IMR-90 (cell line): ENCODE data around the gene PLB1. TPM values are rescaled to one million over a fixed set of nuclear protein-coding genes. Genes with fewer than 3 reads are reported as not detected.
A peak's percentile ranks its signal among the peaks of the same experiment; 100 is the strongest.

ENCODE experiments used
- ATAC-seq: fragments of 200-7000 bp; cut with Tn5 transposase; 2 replicates; pipeline ENCODE4 v1.9.1; 2020; ENCODE audit warnings: low read depth, mild to moderate bottlenecking, moderate library complexity
- BruUV-seq: library from RNA; stranded (reverse); fragments of 400-500 nt; replicated peaks from 2 replicates; lab custom pipeline; 2021; lab: Mats Ljungman, UMichigan
- CTCF ChIA-PET: fragments of 300-600 bp; formaldehyde crosslinking; extraction: SDS; loops from one replicate; lab custom pipeline; 2021; ENCODE audit warnings: antibody characterized with exemption; lab: Yijun Ruan, JAX
- POLR2A ChIA-PET: fragments of 300-600 bp; sonication (Branson Sonifier 250); formaldehyde crosslinking; loops from one replicate; lab custom pipeline; 2022; ENCODE audit warnings: antibody characterized with exemption; ENCODE audit not compliant: unreplicated experiment; lab: Charles Lee
- DNase-seq: peaks from one replicate; pipeline ENCODE4 v3.0.0; 2013
- H2AFZ ChIP-seq: replicated peaks from 2 replicates; pipeline ENCODE3; 2013; ENCODE audit warnings: low read length, mild to moderate bottlenecking; ENCODE audit not compliant: poor library complexity
- H2AK5ac ChIP-seq: 2 replicates; pipeline ENCODE4 v1.6.1; 2013; ENCODE audit warnings: low read depth, low read length, inconsistent platforms
- H2AK9ac ChIP-seq: replicated peaks from 2 replicates; pipeline ENCODE3; 2013; ENCODE audit warnings: mild to moderate bottlenecking, low read depth, low read length, moderate library complexity; ENCODE audit not compliant: poor library complexity
- H2BK120ac ChIP-seq: 2 replicates; pipeline ENCODE4 v1.6.1; 2013; ENCODE audit warnings: low read depth, low read length, inconsistent platforms
- H2BK15ac ChIP-seq: 3 replicates; pipeline ENCODE4 v1.6.1; 2013; ENCODE audit warnings: low read depth, low read length, inconsistent platforms
- H2BK20ac ChIP-seq: 2 replicates; pipeline ENCODE4 v1.6.1; 2013; ENCODE audit warnings: low read depth, mild to moderate bottlenecking, inconsistent platforms, low read length, moderate library complexity
- H2BK5ac ChIP-seq: 2 replicates; pipeline ENCODE4 v1.6.1; 2013; ENCODE audit warnings: mild to moderate bottlenecking, low read depth, low read length, inconsistent platforms; ENCODE audit not compliant: poor library complexity, severe bottlenecking
- H3K14ac ChIP-seq: replicated peaks from 2 replicates; pipeline ENCODE4 v1.6.1; 2013; ENCODE audit warnings: low read depth, low read length, inconsistent platforms
- H3K18ac ChIP-seq: 2 replicates; pipeline ENCODE4 v1.6.1; 2013; ENCODE audit warnings: low read depth, low read length, control low read depth
- H3K23ac ChIP-seq: 2 replicates; pipeline ENCODE4 v1.6.1; 2013; ENCODE audit warnings: low read depth, low read length, inconsistent platforms
- H3K27ac ChIP-seq: 2 replicates; pipeline ENCODE4 v1.5.1; 2013; ENCODE audit warnings: mild to moderate bottlenecking, control low read depth, low read length; ENCODE audit not compliant: insufficient read depth
- H3K27me3 ChIP-seq: 2 replicates; pipeline ENCODE4 v1.6.1; 2013; ENCODE audit warnings: low read length; ENCODE audit not compliant: control insufficient read depth, insufficient read depth
- H3K36me3 ChIP-seq: 2 replicates; pipeline ENCODE4 v1.6.1; 2013; ENCODE audit warnings: low read length, mixed read lengths; ENCODE audit not compliant: control insufficient read depth, insufficient read depth
- H3K4ac ChIP-seq: 2 replicates; pipeline ENCODE4 v1.6.1; 2013; ENCODE audit warnings: low read depth, low read length, inconsistent platforms
- H3K4me1 ChIP-seq: 2 replicates; pipeline ENCODE4 v1.6.1; 2013; ENCODE audit warnings: low read length, mixed read lengths; ENCODE audit not compliant: control insufficient read depth, insufficient read depth
- H3K4me2 ChIP-seq: 2 replicates; pipeline ENCODE4 v1.6.1; 2013; ENCODE audit warnings: low read depth, mild to moderate bottlenecking, control low read depth, low read length, moderate library complexity
- H3K4me3 ChIP-seq: 2 replicates; pipeline ENCODE4 v1.5.1; 2013; ENCODE audit warnings: low read depth, mild to moderate bottlenecking, control low read depth, low read length, moderate library complexity; ENCODE audit not compliant: insufficient read depth
- H3K56ac ChIP-seq: 2 replicates; pipeline ENCODE4 v1.6.1; 2013; ENCODE audit warnings: low read length, inconsistent platforms; ENCODE audit not compliant: insufficient read depth; ENCODE audit errors: extremely low read depth
- H3K79me1 ChIP-seq, 2 experiments: 2 replicates each; pipeline ENCODE4 v1.6.1; 2013; ENCODE audit warnings: low read length in 2 of 2, inconsistent platforms in 1 of 2, low read depth in 1 of 2
- H3K9ac ChIP-seq: 2 replicates; pipeline ENCODE4 v1.6.1; 2013; ENCODE audit warnings: low read depth, low read length, control low read depth
- H3K9me1 ChIP-seq: 2 replicates; pipeline ENCODE4 v1.6.1; 2013; ENCODE audit warnings: low read length, inconsistent platforms; ENCODE audit not compliant: insufficient read depth
- H3K9me3 ChIP-seq: 2 replicates; pipeline ENCODE4 v1.6.1; 2013; ENCODE audit warnings: low read length; ENCODE audit not compliant: control insufficient read depth, insufficient read depth
- H4K20me1 ChIP-seq: 2 replicates; pipeline ENCODE4 v1.6.1; 2013; ENCODE audit warnings: low read length, inconsistent platforms; ENCODE audit not compliant: insufficient read depth
- H4K5ac ChIP-seq: 2 replicates; pipeline ENCODE4 v1.6.1; 2013; ENCODE audit warnings: mild to moderate bottlenecking, low read depth, low read length, control low read depth
- H4K8ac ChIP-seq, 2 experiments: 2 replicates each; pipeline ENCODE4 v1.6.1; 2013; ENCODE audit warnings: low read depth in 2 of 2, low read length in 2 of 2, control low read depth in 1 of 2, inconsistent platforms in 1 of 2
- H4K91ac ChIP-seq: 2 replicates; pipeline ENCODE4 v1.6.1; 2013; ENCODE audit warnings: low read depth, low read length, inconsistent platforms; ENCODE audit not compliant: insufficient read depth
- CEBPB ChIP-seq: IDR thresholded peaks from 2 replicates; pipeline ENCODE4 v1.6.1; 2012; ENCODE audit warnings: low read depth, low read length, improper control_type of control experiment
- FOS ChIP-seq: fragments of 150-350 bp; IDR thresholded peaks from 2 replicates; pipeline ENCODE4 v1.6.1; 2016; ENCODE audit warnings: low read depth, low read length
- MAZ ChIP-seq: IDR thresholded peaks from 2 replicates; pipeline ENCODE4 v1.6.1; 2012; ENCODE audit warnings: low read depth, mild to moderate bottlenecking, low read length, improper control_type of control experiment, moderate library complexity, borderline replicate concordance
- RCOR1 ChIP-seq: IDR thresholded peaks from 2 replicates; pipeline ENCODE4 v1.6.1; 2012; ENCODE audit warnings: mild to moderate bottlenecking, low read length, improper control_type of control experiment; ENCODE audit not compliant: insufficient replicate concordance
- WGBS, 2 experiments: methylation state at CpG; one replicate each; pipeline versions ENCODE4 v1.1.5 to v1.1.7; 2013; ENCODE audit warnings: missing lambda C conversion rate in 2 of 2; ENCODE audit not compliant: insufficient read length in 1 of 2; ENCODE audit errors: extremely low coverage in 2 of 2; 5-methylcytosine and 5-hydroxymethylcytosine counted together
- dilution Hi-C: fragments of 300-500 bp; cut with HindIII; formaldehyde crosslinking; loops from one replicate; pipeline ENCODE4 v1.14.3; 2018; ENCODE audit warnings: low sequenced_read_pairs; ENCODE audit not compliant: unreplicated experiment
- in situ Hi-C: fragments of 300-500 bp; cut with MboI; formaldehyde crosslinking; loops from 3 replicates; pipeline ENCODE4 v1.14.3; 2019; ENCODE audit warnings: low sequenced_read_pairs, inconsistent platforms, mixed read lengths
- intact Hi-C: fragments of 100-400 bp; cut with micrococcal nuclease; formaldehyde crosslinking; loops from 2 replicates; pipeline ENCODE4 v1.10.0; 2022
- polyA plus RNA-seq, 3 experiments: library from polyadenylated mRNA; depleted of rRNA; stranded (reverse); fragments of >200 nt; gene quantifications; 2 replicates each; pipeline ENCODE4 v1.2.3, GENCODE V29; 2012; ENCODE audit warnings: low replicate concordance in 1 of 3
- total RNA-seq: library from RNA; depleted of rRNA; stranded (reverse); fragments of >200 nt; gene quantifications from 2 replicates; pipeline ENCODE4 v1.2.3, GENCODE V29; 2012

The PLB1 gene
- total and polyA plus RNA-seq, 2 of the 4 experiments (the other 2 are of a cell fraction): 0.74 to 0.90 TPM

DNA sequence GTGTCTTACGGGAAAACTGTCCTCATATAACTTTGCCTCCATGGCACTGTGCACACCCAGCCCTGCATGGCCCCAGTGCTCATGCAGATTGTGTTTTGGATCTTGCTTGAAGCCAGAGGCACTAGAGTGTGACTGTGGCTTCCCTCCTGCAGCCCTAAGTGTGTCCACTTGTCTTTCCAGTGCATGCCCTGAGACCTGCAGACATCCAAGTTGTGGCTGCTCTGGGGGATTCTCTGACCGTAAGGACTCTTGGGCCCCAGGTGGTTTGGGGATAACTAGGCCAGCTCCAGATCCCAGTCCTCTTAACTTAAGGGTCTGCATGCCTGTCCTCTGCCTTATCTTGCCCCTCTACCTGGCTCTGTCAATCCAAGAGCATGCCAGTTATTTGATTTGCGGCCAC is 96.6 kb downstream of the PLB1 start:
- no peaks in the 10 kb centered on the region for H3K36me3 ChIP-seq
- H2BK120ac ChIP-seq: no peak overlapping the region
- H4K91ac ChIP-seq: no peak overlapping the region; the same call in 1 of the 2 replicates
- DNase-seq (no peak), ATAC-seq (no peak)
- dilution Hi-C loops: no loop called here
- H2BK20ac ChIP-seq: no peak overlapping the region
- ChIA-PET CTCF (no interaction called here), POLR2A (no interaction called here)
- no peak overlapping the region for H3K18ac ChIP-seq
- H3K27me3 ChIP-seq: no peaks in the 10 kb centered on the region
- H3K4me3 ChIP-seq: no peak overlapping the region
- H3K14ac ChIP-seq: no peak overlapping the region
- H3K9me1 ChIP-seq: peaks cover 11% of the 10 kb centered on the region; the same call in 1 of the 2 replicates
- no peak overlapping the region for H3K23ac ChIP-seq
- H3K27ac ChIP-seq: no peak overlapping the region
- H2AK5ac ChIP-seq: peak overlapping the region; percentile 2; the same call in 1 of the 2 replicates
- H3K9ac ChIP-seq: no peak overlapping the region
- no peak overlapping the region for H2BK5ac ChIP-seq
- in situ Hi-C loops: loop anchor here (25.0 kb wide), 1 partner anchor 320 kb away; no protein-coding TSS in a partner anchor
- no peak overlapping the region for H4K5ac ChIP-seq
- no peak overlapping the region for H3K4ac ChIP-seq
- no TSS peak for BruUV-seq
- H2AFZ ChIP-seq: no peak overlapping the region
- no peaks in the 10 kb centered on the region for H3K9me3 ChIP-seq
- H4K20me1 ChIP-seq: no peaks in the 10 kb centered on the region
- no peak overlapping the region for H2BK15ac ChIP-seq
- H3K4me1 ChIP-seq: peaks cover 5% of the 10 kb centered on the region
- TF ChIP-seq RCOR1: no peak
- no peak for TF ChIP-seq CEBPB
- no peak for TF ChIP-seq MAZ
- no peak for TF ChIP-seq FOS
- no peak overlapping the region for H4K8ac ChIP-seq
- H3K56ac ChIP-seq: no peak overlapping the region
- H3K79me1 ChIP-seq: peaks cover 0 to 10% of the 10 kb centered on the region in 2 experiments; a peak in 2 of 4 replicates
- intact Hi-C loops: no loop called here
- no peak overlapping the region for H3K4me2 ChIP-seq
- 100% methylated on average over 1 of the region's 3 CpGs; no CpG with 5 or more reads in 1 of the 2 experiments for WGBS, 2 experiments
- no peak overlapping the region for H2AK9ac ChIP-seq
